ENCODE measurements around the gene CCL7.

The CCL7 gene

GRCh38 chr17:34287875-34288274, 17.9 kb downstream of the CCL7 start:
- peak; percentile 43 for DNase-seq (ENCODE audit: low read depth)

GRCh38 chr17:34290586-34290985, 20.6 kb downstream of the CCL7 start:
- DNase-seq (ENCODE audit: low read depth), result no peak

- no peak for DNase-seq (ENCODE audit: low read depth)
Observed at GRCh38 chr17:34291721-34292348, 21.8 kb downstream of the CCL7 start.

GRCh38 chr17:34299027-34299426, 29.0 kb downstream of the CCL7 start:
- DNase-seq (ENCODE audit: low read depth), result peak; percentile 19

- DNase-seq (ENCODE audit: low read depth), result peak; percentile 88
Observed at GRCh38 chr17:34299956-34300577, 30.0 kb downstream of the CCL7 start.

GRCh38 chr17:34300652-34301370, 30.8 kb downstream of the CCL7 start:
- DNase-seq (ENCODE audit: low read depth), result peak; percentile 85

GRCh38 chr17:34301986-34302385, 32.0 kb downstream of the CCL7 start:
- DNase-seq (ENCODE audit: low read depth), result peak; percentile 34

- DNase-seq (ENCODE audit: low read depth), result no peak
Observed at GRCh38 chr17:34302636-34303035, 32.6 kb downstream of the CCL7 start.

GRCh38 chr17:34303606-34304005, 33.6 kb downstream of the CCL7 start:
- no peak for DNase-seq (ENCODE audit: low read depth)

GRCh38 chr17:34305061-34305460, 35.0 kb downstream of the CCL7 start:
- no peak for DNase-seq (ENCODE audit: low read depth)

GRCh38 chr17:34305606-34306005, 35.6 kb downstream of the CCL7 start:
- DNase-seq (ENCODE audit: low read depth), result peak; percentile 50

- peak; percentile 85 for DNase-seq (ENCODE audit: low read depth)
Observed at GRCh38 chr17:34306466-34306865, 36.4 kb downstream of the CCL7 start.

- DNase-seq (ENCODE audit: low read depth), result peak; percentile 52
Observed at GRCh38 chr17:34307110-34307509, 37.1 kb downstream of the CCL7 start.

- DNase-seq (ENCODE audit: low read depth), result no peak
Observed at GRCh38 chr17:34308371-34308770, 38.4 kb downstream of the CCL7 start.

GRCh38 chr17:34311291-34311690, 41.3 kb downstream of the CCL7 start:
- DNase-seq (ENCODE audit: low read depth), result no peak

- DNase-seq (ENCODE audit: low read depth), result peak; percentile 85
Observed at GRCh38 chr17:34312080-34312479, 42.1 kb downstream of the CCL7 start.

GRCh38 chr17:34313164-34313563, 43.1 kb downstream of the CCL7 start:
- peak; percentile 24 for DNase-seq (ENCODE audit: low read depth)

- DNase-seq (ENCODE audit: low read depth), result peak; percentile 73
Observed at GRCh38 chr17:34314279-34314678, 44.3 kb downstream of the CCL7 start.

- DNase-seq (ENCODE audit: low read depth), result no peak
Observed at GRCh38 chr17:34318474-34318873, 48.5 kb downstream of the CCL7 start.

- DNase-seq (ENCODE audit: low read depth), result no peak
Observed at GRCh38 chr17:34319039-34319483, 49.0 kb downstream of the CCL7 start, which contains the start of gene CCL8. CCL8 (plus strand) TSS chr17:34319435; CDS start chr17:34319502, 67 bp downstream.

All from EH (cell line).